Measurements from ENCODE around the gene GOLGA8S.
"Not testable (repeated sequence)": the region's sequence is repeated elsewhere in the genome, so short reads cannot be mapped to it uniquely, and the experiment has no call there.

The GOLGA8S gene

GRCh38 chr15:23399207-23399606 is 44.7 kb downstream of the GOLGA8S start:
- DNase-seq (ENCODE audit: low read depth) = not testable (repeated sequence)

DNA sequence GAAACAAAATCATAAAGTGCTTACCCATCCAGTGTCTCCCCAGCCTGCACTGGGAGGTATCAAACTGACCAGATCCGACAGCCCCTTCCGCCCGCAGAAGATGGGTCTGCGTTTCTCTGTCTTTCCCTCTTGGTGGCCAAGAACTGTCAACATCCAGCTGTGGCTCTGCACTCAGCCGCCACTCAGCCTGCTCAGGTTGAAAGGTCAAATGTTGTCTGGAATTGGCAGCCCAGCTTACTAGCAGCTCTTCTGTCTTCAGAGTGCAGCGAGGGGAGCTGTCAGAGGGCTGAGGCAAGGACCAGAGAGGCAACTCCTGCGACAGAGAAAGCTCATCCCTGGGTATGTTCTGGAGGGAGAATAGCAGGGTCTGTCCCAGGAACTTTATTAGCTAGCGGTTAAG is 47.1 kb downstream of the GOLGA8S start:
- DNase-seq (ENCODE audit: low read depth) = no peak

- DNase-seq (ENCODE audit: low read depth) = no peak
These were observed 47.6 kb downstream of the GOLGA8S start for GRCh38 chr15:23402140-23402539.

DNA sequence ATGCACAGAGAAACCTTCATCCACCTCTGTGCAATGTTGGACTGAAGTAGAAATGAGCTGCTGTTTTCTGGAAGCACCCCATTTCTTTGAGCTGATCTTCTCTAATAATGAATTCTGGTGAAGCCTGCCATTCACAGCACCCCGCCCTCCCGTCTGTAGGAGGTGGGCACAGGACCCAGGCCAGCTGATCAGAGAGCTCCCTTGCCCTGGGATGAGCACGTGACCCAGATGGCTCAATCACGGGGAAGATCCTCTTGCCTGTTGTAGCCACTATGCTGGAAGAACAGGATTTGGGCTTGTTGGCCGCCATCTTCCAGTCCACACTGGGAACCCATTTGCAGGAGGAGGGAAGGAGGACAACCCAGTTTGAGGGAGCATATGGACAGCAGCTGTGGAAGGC is 48.0 kb downstream of the GOLGA8S start:
- DNase-seq (ENCODE audit: low read depth) = no peak

GRCh38 chr15:23403550-23403949 is 49.0 kb downstream of the GOLGA8S start:
- no peak for DNase-seq (ENCODE audit: low read depth)

- no peak for DNase-seq (ENCODE audit: low read depth)
These were observed 57.3 kb downstream of the GOLGA8S start for GRCh38 chr15:23411841-23412240.

DNA sequence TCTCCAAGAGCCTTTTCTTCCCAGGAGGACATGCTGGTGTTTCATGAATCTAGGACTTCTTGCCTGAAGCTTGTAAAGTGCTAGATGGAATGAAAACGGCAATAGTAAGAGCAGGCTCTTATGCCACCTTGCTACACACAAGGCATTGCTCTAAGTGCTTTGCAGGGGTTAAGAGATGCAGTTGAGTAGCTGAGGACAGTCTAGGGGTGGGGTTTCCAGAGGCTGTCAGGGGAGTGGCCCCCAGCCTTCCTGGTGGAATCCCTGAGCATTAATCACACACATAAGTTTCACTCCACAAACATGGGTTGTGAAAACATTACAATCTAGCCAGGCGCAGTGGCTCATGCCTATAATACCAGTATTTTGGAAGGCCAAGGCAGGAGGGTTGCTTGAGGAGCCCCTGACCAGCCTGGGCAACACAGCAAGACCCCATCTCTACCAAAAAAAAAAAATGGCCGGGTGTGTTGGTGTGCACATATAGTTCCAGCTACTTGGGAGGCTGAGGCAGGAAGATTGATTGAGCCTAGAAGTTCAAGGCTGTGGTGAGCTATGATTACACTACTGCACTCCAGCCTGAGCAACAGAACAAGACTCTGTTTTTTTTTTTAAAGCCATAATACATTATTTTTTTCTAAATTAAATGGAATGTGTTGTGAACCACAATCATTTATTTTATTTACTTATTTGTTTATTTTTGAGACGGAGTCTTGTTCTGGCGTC is 58.5 kb downstream of the GOLGA8S start:
- not testable (repeated sequence) for DNase-seq (ENCODE audit: low read depth)
